Neuron (in vitro differentiated cells): ENCODE data around the gene ARID3B.
"Not testable (repeated sequence)": the region's sequence is repeated elsewhere in the genome, so short reads cannot be mapped to it uniquely, and the experiment has no call there.

Source experiments
- H2AFZ ChIP-seq: one replicate; pipeline ENCODE4 v1.6.1; 2013; ENCODE audit warnings: low read depth, mild to moderate bottlenecking, inconsistent platforms, low read length, moderate library complexity
- H3K27me3 ChIP-seq: one replicate; pipeline ENCODE4 v1.6.1; 2013; ENCODE audit warnings: low read length; ENCODE audit not compliant: insufficient read depth
- H3K36me3 ChIP-seq: one replicate; pipeline ENCODE4 v1.6.1; 2013; ENCODE audit warnings: low read length; ENCODE audit not compliant: insufficient read depth
- H3K4me1 ChIP-seq: one replicate; pipeline ENCODE4 v1.6.1; 2013; ENCODE audit warnings: low read length; ENCODE audit not compliant: insufficient read depth
- H3K4me3 ChIP-seq: 2 replicates; pipeline ENCODE4 v1.5.1; 2013; ENCODE audit warnings: mild to moderate bottlenecking, low read length, moderate library complexity
- H3K9me3 ChIP-seq: one replicate; pipeline ENCODE4 v1.6.1; 2013; ENCODE audit warnings: low read length

The ARID3B gene

DNA sequence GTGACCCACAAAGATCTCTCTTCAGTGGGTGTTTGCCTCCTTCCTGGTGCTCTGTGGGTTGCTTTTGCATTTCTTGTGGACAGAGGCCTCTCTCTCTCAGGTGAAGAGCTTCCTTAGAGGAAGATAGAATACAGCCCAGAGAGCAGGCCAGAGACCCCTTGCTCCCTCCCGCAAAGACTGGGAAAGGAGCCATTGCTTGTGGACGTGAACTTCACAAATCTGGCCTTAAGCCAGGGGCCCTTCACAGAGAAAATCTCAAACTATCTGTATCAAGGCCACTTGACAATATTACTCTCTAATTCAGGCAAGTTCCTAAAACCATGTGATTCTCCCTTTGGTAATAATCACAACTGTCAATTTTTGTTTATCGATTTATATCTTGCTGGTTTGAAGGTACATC, 44.2 kb downstream of the ARID3B start:
- Histone ChIP-seq H3K36me3 (peaks cover 69% of the 10 kb centered on the region), H2AFZ (no peak overlapping the region), H3K4me3 (no peak overlapping the region), H3K27me3 (no peaks in the 10 kb centered on the region), H3K4me1 (peaks cover 9% of the 10 kb centered on the region), H3K9me3 (no peaks in the 10 kb centered on the region)

DNA sequence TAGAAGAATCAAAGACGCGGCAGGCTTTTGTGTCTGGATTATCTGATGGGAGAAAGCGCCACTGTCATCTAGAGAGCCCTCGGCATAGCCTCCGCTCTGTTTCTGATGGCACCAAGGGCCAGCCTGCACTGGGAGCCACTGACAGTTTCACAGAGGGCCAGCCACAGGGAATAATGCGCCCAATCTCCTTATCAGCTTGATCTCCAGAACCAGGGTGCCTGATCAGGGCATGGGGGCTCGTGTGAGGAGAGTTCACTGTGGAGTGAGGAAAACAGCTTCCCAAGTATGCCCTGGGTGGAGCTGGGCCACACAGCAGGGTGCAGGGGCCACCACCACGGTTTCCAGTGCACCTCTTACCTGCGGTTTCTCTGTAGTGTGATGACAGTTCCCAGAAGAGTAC, 44.8 kb downstream of the ARID3B start:
- Histone ChIP-seq H3K4me1 (peaks cover 9% of the 10 kb centered on the region), H3K27me3 (no peaks in the 10 kb centered on the region), H2AFZ (no peak overlapping the region), H3K4me3 (no peak overlapping the region), H3K9me3 (no peaks in the 10 kb centered on the region), H3K36me3 (peaks cover 69% of the 10 kb centered on the region)

DNA sequence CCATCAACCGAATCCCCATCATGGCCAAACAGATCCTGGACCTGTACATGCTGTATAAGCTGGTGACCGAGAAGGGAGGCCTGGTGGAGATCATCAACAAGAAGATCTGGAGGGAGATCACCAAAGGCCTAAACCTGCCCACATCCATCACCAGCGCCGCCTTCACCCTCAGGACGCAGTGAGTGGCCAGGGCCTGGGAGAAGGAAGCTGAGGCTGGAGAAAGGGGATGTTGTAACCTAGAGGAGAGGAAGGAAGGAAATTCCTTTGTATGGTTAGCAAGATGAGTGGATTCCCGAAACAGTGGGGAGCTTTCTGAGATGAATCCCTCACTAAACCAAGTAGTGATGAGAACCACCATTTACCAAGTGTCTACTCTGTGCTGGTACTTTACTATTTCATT, 48.8 kb downstream of the ARID3B start:
- Histone ChIP-seq H3K36me3 (peaks cover 84% of the 10 kb centered on the region), H2AFZ (no peak overlapping the region), H3K27me3 (no peaks in the 10 kb centered on the region), H3K4me1 (peaks cover 9% of the 10 kb centered on the region), H3K9me3 (no peaks in the 10 kb centered on the region), H3K4me3 (no peak overlapping the region)

DNA sequence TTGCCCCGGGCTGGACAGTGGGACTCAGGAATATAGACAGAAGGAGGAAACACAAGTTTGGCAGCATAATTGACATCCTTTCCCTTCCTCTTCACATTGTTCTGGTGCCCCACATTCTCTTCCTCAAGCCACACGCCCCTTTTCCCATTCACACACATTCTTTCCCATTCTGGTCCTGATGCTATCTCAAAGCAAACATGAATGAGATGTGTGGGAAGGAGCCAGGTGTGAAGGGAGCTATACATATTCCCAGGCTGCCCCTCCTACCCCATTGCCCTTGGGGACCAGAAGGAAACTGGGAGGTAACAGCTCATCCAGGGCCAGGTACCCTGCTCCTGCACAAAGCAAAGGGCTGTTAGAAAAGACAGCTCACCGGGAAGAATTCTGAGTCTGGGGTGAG, 51.2 kb downstream of the ARID3B start:
- no peaks in the 10 kb centered on the region for H3K27me3 ChIP-seq
- H3K9me3 ChIP-seq: no peaks in the 10 kb centered on the region
- H3K4me1 ChIP-seq: peaks cover 9% of the 10 kb centered on the region
- H3K36me3 ChIP-seq: peaks cover 74% of the 10 kb centered on the region
- no peak overlapping the region for H3K4me3 ChIP-seq
- H2AFZ ChIP-seq: no peak overlapping the region

DNA sequence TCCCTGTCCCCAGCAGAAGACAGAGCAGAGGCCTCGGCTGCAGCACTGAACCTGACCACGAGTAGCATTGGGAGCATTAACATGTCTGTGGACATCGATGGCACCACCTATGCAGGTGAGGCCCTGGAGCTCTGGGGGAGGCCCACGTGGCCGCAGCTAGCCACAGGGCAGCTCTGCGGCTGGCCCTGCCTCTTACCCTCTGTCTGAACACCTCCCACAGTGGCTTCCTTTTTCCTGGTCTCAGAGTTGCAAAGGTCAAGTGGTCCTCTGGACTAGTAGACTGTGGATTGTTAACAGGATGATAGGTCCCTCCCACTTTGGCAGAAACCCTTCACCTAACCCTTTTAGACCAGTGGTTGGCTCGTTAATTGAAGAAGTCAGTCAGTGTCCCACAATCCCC, 52.1 kb downstream of the ARID3B start:
- H3K4me3 ChIP-seq: no peak overlapping the region
- no peaks in the 10 kb centered on the region for H3K9me3 ChIP-seq
- peaks cover 7% of the 10 kb centered on the region for H3K4me1 ChIP-seq
- peaks cover 72% of the 10 kb centered on the region for H3K36me3 ChIP-seq
- H2AFZ ChIP-seq: no peak overlapping the region
- no peaks in the 10 kb centered on the region for H3K27me3 ChIP-seq

DNA sequence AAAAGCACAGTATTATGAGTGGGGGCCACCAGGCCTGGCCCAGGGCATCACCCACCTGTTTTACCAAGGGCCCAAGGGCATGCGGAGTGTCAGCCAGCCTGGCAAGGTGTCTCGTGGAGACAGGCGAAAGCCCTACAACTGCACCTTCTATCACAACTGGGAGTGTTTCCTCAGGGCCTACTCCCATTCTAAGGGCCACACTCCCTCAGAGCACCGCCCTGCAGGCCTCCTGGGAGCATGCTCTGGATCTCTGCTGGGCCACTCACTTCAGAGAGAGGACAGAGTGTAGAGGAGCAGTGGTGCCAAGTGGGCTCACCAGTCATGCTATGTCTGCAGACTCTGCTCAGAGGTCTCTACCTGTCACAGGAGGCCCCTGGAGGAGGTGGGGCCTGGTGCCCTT, 53.4 kb downstream of the ARID3B start:
- Histone ChIP-seq H3K36me3 (peaks cover 81% of the 10 kb centered on the region), H3K4me1 (no peaks in the 10 kb centered on the region), H3K4me3 (no peak overlapping the region), H3K27me3 (no peaks in the 10 kb centered on the region), H2AFZ (no peak overlapping the region), H3K9me3 (no peaks in the 10 kb centered on the region)

DNA sequence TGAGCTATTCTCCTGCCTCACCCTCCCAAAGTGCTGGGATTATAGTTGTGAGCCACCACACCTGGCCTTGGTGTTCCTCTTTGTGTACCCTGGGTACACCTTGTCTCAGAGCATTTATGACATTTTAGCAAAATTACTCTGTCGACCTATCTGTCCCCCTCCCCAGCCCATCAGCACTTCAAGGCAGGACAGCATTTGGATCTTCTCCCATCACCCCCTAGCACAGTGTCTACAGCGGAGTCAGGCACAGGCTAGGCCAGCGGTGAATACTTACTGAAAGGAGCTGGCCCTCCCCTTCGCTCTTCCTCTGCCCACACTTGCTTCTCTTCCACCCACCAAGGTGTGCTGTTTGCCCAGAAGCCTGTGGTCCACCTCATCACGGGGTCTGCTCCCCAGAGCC, 54.3 kb downstream of the ARID3B start:
- no peaks in the 10 kb centered on the region for H3K27me3 ChIP-seq
- peaks cover 76% of the 10 kb centered on the region for H3K36me3 ChIP-seq
- H2AFZ ChIP-seq: no peak overlapping the region
- H3K4me1 ChIP-seq: no peaks in the 10 kb centered on the region
- no peak overlapping the region for H3K4me3 ChIP-seq
- H3K9me3 ChIP-seq: no peaks in the 10 kb centered on the region

DNA sequence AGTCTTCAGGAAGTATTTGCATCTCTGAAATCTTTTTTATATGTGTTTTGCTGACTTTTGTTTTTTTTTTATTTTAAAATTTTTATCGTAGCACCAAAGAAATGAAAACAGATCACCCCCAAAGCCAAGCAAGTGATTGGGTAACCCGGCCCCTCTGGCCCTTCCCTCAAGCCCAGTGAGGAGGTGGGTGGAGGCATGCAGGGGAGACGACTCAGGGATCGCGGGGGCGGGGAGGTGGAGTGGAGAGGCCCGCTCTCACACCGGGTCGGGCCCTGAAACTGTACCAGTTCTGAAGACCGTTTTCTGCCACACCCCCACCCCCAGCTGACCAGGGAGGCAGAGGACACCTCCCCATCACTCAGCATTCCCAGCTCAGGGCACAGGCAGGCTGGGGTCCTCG, 55.7 kb downstream of the ARID3B start:
- H3K4me1 ChIP-seq, H3K27me3 ChIP-seq, H3K4me3 ChIP-seq, H3K9me3 ChIP-seq, H2AFZ ChIP-seq: not testable (repeated sequence)
- H3K36me3 ChIP-seq: peaks cover 62% of the 10 kb centered on the region

DNA sequence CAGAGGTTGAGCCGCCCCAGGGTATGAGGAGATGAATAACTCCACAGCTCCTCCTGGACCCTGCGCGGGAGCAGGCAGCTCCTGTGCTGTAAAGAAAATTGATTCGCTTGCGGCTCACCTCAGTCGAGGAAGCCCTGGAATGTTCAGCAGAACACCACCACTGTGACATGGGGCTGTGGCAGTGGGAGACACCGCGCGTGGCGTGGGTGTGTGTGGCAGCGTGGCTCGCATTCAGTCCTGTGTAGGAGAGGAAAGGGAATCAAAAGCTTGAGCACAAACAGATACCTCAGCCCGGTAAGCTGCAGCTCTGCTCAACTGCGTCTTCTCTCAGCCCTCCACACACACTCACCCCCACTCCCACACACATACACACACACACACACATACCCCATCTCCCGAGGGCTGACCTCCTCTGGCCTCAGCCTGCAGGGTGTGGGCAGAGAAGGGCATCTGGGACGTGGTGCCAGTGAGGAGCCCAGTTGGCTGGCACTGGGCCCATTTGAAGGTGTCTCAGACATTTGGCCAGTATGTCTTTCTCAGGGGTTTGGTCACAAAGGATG, 56.2 kb downstream of the ARID3B start:
- not testable (repeated sequence) for H3K27me3 ChIP-seq, H3K4me3 ChIP-seq, H3K4me1 ChIP-seq, H2AFZ ChIP-seq, H3K9me3 ChIP-seq
- peaks cover 57% of the 10 kb centered on the region for H3K36me3 ChIP-seq

DNA sequence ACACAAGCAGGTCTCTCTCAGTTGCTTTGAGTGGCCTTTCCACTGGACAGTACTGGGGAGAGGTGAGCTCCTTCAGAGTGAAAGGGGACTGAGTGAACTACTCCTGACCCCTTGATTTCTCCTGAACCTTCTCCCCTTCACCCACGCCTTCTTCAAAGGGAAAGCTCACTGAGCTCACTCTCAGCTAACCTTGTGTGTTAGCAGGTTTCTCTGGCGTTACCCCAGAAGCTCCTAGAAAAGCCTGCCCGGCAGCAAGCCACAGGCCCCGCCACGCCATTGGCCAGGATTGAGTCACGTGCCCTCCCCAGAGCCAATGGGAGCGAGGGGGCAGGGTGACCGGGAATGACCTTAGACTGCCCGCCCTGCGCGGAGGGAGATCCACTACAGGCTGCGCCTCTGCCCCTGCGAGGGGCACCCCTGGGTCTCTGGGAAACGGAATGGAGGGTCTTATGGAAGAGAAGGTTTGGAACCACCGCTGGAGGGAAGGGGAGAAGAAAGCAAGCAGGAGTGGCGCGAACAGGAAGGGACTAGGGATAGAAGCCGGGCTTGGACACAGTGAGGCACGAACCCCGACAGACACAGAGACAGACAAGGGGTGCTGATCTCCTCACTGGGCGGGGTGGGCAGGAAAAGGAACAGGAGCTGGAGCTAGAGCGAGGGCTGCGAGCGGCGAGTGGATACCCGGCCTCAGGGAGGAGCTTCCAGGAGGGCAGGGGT, 57.3 kb downstream of the ARID3B start:
- H3K4me3 ChIP-seq: no peak overlapping the region
- H3K4me1 ChIP-seq: no peaks in the 10 kb centered on the region
- no peaks in the 10 kb centered on the region for H3K27me3 ChIP-seq
- H3K36me3 ChIP-seq: peaks cover 46% of the 10 kb centered on the region
- no peak overlapping the region for H2AFZ ChIP-seq
- no peaks in the 10 kb centered on the region for H3K9me3 ChIP-seq

DNA sequence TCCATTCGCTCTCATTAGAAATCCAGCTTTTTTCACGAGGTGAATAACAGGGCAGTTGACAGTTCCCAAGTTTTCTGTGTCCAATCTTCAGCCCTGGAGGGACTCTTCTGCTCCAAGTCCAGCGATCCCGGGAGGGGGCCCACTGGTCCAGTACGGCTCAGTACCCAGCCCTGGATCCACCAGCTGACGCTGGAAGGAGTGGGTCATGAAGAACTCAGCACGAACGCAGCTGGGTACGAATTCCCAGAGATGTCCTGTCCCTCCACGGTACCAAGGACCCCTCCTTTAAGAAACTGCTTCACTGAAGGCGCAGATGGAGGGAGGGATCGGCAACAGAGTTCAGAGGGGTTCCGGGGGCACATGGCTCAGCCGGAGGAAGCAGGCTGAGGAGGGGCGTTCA, 58.1 kb downstream of the ARID3B start:
- Histone ChIP-seq H3K9me3 (no peaks in the 10 kb centered on the region), H2AFZ (no peak overlapping the region), H3K36me3 (peaks cover 39% of the 10 kb centered on the region), H3K27me3 (no peaks in the 10 kb centered on the region), H3K4me1 (no peaks in the 10 kb centered on the region), H3K4me3 (no peak overlapping the region)

DNA sequence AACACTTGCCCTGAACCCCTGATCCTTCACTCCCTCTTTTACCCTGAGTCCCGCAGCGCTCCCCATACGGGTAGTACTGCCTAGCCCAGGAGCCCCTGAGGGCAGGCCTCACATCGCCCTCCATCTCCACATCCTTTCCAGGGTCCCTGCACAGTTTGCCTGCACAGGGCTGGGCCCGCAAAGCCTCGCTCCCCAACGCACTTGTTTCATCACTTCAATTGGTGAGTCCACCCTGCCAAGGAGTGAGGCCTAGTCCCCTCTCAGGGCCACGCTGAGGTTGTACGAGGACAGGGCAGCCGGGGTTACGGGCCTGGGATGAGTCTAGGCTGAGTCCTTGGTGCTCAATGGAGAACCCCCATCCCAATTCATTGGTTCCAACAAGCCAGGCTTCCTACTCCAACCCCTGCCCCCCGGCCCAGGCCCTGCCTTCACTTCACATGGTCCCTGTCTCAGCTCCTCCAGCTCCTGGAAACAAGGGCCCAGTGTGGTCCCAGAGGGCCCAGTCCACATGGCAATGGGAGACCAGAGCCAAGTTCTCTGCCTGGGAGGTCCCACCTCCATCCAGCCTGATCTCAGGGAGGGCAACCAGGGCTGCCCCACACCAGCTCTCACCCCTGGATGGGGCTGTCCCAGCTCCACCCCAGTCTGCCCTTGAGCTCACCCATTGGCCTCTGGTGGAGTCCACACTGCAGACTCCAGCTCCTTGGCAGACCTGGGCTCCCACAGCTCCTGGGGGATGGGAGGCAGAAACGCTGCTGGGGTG, 62.2 kb downstream of the ARID3B start:
- H3K4me1 ChIP-seq: no peaks in the 10 kb centered on the region
- peaks cover 14% of the 10 kb centered on the region for H3K36me3 ChIP-seq
- no peak overlapping the region for H3K4me3 ChIP-seq
- H3K9me3 ChIP-seq: no peaks in the 10 kb centered on the region
- H3K27me3 ChIP-seq: no peaks in the 10 kb centered on the region
- no peak overlapping the region for H2AFZ ChIP-seq

DNA sequence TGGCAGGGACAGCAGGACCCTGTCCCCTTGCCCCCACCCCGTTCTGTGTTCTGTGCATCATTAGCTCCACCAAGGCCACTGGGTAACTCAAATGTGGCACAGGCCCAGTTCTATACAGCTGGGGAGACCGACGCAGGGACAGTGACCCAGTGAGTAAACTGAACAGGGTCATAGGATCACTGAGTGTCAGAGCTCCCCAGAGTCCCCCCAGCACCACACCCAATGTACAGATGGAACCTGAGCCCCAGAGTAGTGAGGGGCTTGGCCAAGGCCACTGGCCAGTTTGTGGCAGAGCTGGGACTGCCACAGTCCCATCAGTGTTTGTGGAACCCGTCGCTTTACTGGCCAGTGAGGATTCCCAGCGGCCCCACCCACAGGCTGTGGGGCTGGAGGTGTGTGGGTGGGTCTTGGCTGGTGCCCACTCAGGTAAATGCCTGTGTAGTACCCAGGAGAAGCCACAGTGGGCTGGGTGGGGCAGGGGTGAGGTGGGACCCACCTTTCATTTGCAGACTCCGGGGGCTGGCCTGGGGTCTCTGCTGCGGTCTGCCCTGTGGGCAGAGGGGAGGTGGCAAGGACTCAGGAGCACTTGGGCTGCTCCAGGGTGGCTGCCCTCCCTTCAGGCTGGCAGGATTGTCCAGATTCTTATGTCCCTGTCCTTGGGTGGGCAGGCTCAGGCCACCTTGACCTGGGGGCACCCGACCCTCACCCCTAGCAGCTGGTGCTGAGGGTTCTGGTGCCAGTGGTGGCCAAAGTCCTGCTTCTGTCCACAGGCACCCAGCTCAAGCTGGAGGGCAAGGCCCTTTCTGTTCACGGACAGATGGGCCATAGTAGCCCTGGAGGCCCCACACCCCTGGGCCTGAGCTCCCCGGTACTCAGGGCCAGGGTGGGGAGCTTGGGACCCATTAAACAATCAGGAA, 63.0 kb downstream of the ARID3B start:
- no peaks in the 10 kb centered on the region for H3K9me3 ChIP-seq
- H3K27me3 ChIP-seq: no peaks in the 10 kb centered on the region
- H3K4me3 ChIP-seq: no peak overlapping the region

More for the DNA sequence above, 63.0 kb downstream of the ARID3B start:
- H2AFZ ChIP-seq: no peak overlapping the region
- H3K36me3 ChIP-seq: peaks cover 7% of the 10 kb centered on the region
- no peaks in the 10 kb centered on the region for H3K4me1 ChIP-seq
